NCI-H460 (cell line): ENCODE measurements around the gene KRTAP3-3. TPM values are rescaled to one million over a fixed set of nuclear protein-coding genes. Genes with fewer than 3 reads are reported as not detected.
"Not testable (repeated sequence)": the region's sequence is repeated elsewhere in the genome, so short reads cannot be mapped to it uniquely, and the experiment has no call there.

Experiments used
- DNase-seq: peaks from one replicate; pipeline ENCODE4 v3.0.0-alpha.2; 2016; ENCODE audit warnings: low read depth; ENCODE audit errors: extremely low read depth
- polyA plus RNA-seq: library from polyadenylated mRNA; depleted of rRNA; stranded (reverse); fragments of >200 nt; gene quantifications from 2 replicates; pipeline ENCODE4 v1.2.3, GENCODE V29; 2014; cell fraction: nucleus; rRNA removed
- total RNA-seq: library from RNA; depleted of rRNA; stranded (reverse); fragments of >200 nt; shearing (Covaris generic); gene quantifications from 2 replicates; pipeline ENCODE4 v1.2.3, GENCODE V29; 2014; rRNA removed

KRTAP3-3 gene
- total RNA-seq, result not detected in 2 replicates
- polyA plus RNA-seq, result not detected in 2 replicates

GRCh38 chr17:40993839-40994238 lies at the start of gene KRTAP3-3:
Gene KRTAP3-3, minus strand, starts transcription at chr17:40994164. Its CDS starts 67 bp downstream, at chr17:40994097.
- no peak for DNase-seq

GRCh38 chr17:41042953-41043352 lies 49.0 kb upstream of the KRTAP3-3 start:
- DNase-seq, result no peak

- DNase-seq, result not testable (repeated sequence)
Measured at GRCh38 chr17:41040783-41041571, 47.0 kb upstream of the KRTAP3-3 start, which contains the start of gene KRTAP1-1. Gene KRTAP1-1, minus strand, starts transcription at chr17:41041450. Its CDS starts 53 bp downstream, at chr17:41041397.

GRCh38 chr17:41037853-41038350 lies 43.9 kb upstream of the KRTAP3-3 start:
- no peak for DNase-seq

DNA sequence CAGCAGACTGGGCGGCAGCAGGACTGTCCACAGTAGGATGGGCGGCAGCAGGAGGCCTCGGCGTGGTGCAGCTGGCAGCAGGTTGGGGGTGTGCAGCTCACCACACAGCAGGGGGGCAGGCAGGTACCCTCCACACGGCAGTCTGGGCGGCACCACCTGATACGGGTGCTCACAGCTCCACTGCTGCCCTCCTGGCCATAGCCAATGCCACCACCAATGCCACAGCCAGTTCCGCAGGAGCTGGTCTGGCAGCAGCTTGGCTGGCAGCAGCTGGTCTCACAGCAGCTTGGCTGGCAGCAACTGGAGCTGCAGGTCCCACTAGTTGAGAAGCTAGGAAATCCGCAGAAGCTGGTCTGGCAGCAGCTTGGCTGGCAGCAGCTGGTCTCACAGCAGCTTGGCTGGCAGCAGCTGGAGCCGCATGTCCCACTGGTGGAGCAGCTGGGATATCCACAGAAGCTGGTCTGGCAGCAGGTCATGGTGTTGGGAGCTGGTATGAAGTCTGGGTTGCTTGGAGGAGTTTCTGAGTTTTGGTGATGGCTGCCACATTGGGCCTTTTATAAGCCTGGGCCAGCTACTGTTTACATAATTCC lies 40.5 kb upstream of the KRTAP3-3 start, which contains the start of gene KRTAP1-3:
Gene KRTAP1-3, minus strand, starts transcription at position 529 of the 590 bp plus-strand sequence. Its CDS starts 53 bp downstream, at position 476.
- DNase-seq, result not testable (repeated sequence)

DNA sequence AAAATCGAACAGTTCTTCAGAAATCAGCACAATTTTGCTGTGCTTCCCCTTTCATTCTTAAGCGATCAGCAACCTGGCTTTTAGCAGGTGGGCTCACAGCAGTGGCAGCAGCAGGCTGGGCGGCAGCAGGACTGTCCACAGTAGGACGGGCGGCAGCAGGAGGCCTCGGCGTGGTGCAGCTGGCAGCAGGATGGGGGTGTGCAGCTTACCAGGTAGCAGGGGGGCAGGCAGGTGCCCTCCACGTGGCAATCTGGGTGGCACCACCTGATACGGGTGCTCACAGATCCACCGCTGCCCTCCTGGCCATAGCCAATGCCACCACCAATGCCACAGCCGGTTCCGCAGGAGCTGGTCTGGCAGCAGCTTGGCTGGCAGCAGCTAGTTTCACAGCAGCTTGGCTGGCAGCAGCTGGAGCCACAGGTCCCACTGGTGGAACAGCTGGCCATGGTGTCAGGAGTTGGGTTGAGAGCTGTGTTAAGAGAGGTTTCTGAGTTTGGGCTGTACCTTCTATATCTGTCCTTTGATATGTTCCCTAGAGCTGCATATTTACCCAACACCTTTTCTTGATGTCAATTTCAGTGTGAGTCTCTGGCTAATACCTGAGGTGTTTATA lies 35.8 kb upstream of the KRTAP3-3 start, which contains the start of gene KRTAP1-4:
Gene KRTAP1-4, minus strand, starts transcription at position 563 of the 613 bp plus-strand sequence. Its CDS starts 117 bp downstream, at position 446.
- DNase-seq, result no peak

GRCh38 chr17:41026715-41027471 lies 32.9 kb upstream of the KRTAP3-3 start, which contains the start of gene KRTAP1-5:
Gene KRTAP1-5, minus strand, starts transcription at chr17:41027208. Its CDS starts 53 bp downstream, at chr17:41027155.
- DNase-seq, result no peak

DNA sequence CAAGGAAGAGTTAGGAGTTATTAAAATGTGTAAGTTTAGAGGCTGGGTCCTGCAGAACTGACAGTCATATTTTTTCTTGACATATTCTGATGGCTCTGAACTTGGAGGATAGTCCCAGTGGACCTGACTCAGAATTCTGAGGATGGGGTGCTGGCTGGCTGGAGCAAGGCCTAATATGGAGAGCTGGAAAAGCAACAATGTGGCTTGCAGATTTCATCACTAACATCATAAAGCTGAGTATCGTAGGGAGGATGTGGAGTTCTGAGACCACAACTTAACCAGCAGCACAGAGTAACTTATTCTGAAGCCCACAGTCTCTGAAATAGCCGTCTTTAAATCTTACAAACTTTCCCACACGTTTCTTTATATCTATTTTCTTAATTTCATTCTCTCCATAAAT lies 30.7 kb upstream of the KRTAP3-3 start:
- DNase-seq, result no peak

DNA sequence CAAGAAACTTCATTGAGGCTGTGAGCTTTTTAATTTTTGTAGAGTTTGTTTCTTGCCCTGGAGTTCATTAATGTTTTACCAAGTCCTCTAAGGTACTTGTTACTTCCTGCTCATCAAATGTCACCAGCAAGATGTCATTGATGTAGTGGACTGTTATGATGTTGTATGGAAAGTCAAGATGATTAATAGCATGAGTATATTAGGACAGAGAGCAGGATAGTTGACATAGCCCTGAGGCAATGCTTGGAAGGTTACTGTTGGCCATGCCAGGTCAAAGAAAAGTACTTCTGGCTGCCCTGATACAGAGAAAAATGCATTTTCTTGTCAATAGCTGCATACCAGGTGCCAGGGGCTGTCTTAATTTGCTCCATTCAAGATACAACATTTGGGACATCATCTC lies 26.4 kb upstream of the KRTAP3-3 start:
- no peak for DNase-seq

DNA sequence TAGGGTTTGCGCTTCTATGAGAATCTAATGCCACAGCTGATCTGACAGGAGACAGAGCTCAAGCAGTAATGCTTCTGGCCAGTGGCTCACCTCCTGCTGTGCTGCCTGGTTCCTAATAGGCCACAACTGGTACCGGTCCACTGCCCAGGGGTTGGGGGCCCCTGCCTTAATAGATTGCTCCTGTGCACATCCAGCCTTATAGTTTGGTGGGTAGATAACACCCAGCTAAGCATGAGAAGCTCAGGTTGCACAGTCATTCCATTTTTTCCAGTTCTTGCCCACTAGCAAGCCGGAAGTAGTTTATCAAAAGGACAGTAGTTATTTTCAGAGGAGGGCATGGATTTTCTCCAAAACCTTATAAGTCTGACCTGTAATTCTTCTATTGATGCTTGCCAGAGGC lies 25.5 kb upstream of the KRTAP3-3 start:
- no peak for DNase-seq

GRCh38 chr17:41018541-41018940 lies 24.6 kb upstream of the KRTAP3-3 start:
- DNase-seq, result no peak

DNA sequence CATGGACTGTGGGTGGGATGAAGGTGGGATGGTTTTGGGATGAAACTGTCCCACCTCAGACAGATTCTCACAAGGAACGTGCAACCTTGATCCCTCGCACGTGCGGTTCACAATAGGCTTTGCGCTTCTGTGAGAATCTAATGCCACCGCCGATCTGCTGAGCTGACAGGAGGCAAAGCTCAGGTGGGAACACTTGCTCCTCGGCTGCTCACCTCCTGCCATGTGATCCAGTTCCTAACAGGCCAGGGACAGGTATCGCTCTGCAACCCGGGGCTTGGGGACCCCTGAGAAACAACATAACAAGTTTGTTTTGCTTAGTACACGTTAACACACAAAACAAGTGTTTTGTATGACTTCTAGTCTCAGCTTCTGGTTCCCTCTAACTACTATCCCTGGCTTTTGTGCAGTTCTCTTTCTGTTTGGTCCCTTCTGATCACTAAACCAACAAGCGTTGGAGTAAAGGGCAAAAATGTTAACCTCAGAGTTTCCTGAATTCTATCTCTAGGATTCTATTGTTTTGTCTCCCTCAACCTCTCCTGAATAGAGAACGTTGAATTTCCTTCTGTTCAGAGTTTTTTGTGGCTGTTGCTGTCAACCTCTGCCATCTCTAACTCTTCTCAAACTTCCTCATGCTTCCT lies 22.7 kb upstream of the KRTAP3-3 start:
- DNase-seq, result no peak

- DNase-seq, result no peak
Measured at GRCh38 chr17:41015454-41015853, 21.5 kb upstream of the KRTAP3-3 start.

GRCh38 chr17:41013606-41014005 lies 19.6 kb upstream of the KRTAP3-3 start:
- no peak for DNase-seq

GRCh38 chr17:41013181-41013580 lies 19.2 kb upstream of the KRTAP3-3 start:
- no peak for DNase-seq

DNA sequence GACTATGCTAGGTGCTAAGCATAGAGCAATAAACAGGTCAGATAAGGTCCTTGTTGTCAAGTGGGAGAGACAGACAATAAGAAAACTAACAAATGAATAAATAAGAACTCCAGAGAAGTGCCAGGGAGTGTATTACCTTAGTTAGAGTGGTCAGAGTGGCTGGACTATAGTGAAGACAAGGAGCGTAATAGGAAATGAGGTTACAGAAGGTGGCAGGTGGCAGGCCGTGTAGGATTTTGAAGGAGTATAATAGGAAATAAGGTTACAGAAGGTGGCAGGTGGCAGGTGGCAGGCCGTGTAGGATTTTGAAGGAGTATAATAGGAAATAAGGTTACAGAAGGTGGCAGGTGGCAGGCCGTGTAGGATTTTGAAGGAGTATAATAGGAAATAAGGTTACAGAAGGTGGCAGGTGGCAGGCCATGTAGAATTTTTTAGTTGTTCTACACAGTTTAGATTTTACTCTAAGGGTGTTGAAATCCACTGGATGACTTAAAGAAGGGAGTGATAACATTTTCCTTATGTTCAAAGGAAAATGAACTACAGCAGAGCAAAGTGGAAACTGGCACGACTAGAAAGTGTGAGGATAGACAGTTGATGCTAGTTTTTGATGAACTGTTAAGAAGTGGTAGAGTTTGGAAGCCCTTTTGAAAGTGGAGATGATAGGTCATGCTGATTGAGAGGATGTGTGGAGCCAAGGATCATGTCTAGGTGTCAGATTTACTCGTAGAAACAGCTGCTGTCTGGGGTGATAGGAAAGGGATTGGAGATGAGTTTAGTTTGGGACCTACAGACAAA lies 18.6 kb upstream of the KRTAP3-3 start:
- no peak for DNase-seq

GRCh38 chr17:41010441-41010840 lies 16.5 kb upstream of the KRTAP3-3 start:
- no peak for DNase-seq

DNA sequence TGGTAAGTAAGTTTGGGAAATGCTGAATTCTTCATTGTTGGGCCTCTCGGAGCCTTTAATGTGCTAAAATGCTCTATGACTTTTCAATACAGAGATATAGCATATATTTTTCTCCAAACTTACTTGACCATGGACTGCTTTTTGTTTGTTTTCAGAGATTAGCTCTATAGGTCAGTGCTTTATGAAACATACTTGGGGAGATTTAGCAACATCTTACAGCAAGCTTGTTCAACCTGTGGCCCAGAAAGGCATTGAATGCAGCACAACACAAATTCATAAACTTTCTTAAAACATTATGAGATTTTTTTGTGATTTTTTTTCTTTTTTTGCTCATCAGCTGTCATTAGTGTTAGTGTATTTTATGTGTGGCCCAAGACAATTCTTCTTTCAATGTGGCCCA lies 16.0 kb upstream of the KRTAP3-3 start:
- no peak for DNase-seq

DNA sequence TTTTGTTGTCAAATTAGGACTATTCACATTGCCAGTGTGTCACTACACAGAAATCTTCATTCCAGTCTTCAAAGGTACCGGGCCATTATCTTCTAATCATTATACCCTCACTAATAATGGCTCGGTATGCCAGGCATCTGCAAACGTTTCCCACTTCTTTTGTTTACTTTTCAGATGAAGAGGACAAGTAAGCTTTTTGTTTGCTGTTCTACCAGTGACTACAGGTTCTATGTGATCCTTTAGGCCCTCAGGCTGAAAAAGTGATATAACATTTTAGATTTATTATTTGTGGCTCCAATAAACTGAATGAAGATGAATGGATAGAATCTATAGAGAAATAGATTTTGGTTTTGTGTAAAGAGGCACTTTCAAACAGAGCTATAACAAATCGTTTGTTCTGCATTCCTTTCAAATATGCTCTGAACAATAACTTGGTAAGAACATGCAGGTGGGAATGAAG lies 15.4 kb upstream of the KRTAP3-3 start:
- DNase-seq, result no peak
